SK-N-SH (cell line): ENCODE data around the gene AKT3. TPM values are rescaled to one million over a fixed set of nuclear protein-coding genes. Genes with fewer than 3 reads are reported as not detected.

Experiments used
- CTCF ChIA-PET: fragments of 300-600, 350-600 bp; formaldehyde crosslinking; extraction: SDS; loops from one replicate; lab custom pipeline; 2021; lab: Yijun Ruan, JAX
- POLR2A ChIA-PET: fragments of 350-600 bp; sonication (Branson Sonifier 250); formaldehyde crosslinking; extraction: SDS; loops from one replicate; lab custom pipeline; 2020; ENCODE audit warnings: antibody characterized with exemption, inconsistent platforms; lab: Yijun Ruan, JAX
- DNase-seq: peaks from one replicate; pipeline ENCODE4 v3.0.0; 2012
- H2AFZ ChIP-seq: fragments of 200-600 bp; sonication (generic); 2 replicates; pipeline ENCODE4 v1.8.1; 2016; ENCODE audit warnings: antibody characterized with exemption, mild to moderate bottlenecking, low read depth
- H3F3A ChIP-seq: fragments of 200-600 bp; sonication (generic); replicated peaks from 2 replicates; pipeline ENCODE3; 2016; ENCODE audit warnings: antibody characterized with exemption, mild to moderate bottlenecking; ENCODE audit not compliant: insufficient read depth
- H3K27ac ChIP-seq, 2 experiments: fragments of 200-500 bp in 1 of 2; fragments of 200-600 bp in 1 of 2; sonication (Bioruptor generic) in 1 of 2; sonication (generic), shearing (Covaris generic) in 1 of 2; 2 replicates each; pipeline versions ENCODE4 v1.5.1 to v1.6.1; 2014 to 2016; ENCODE audit warnings: low read depth in 2 of 2, inconsistent platforms in 1 of 2, low read length in 1 of 2, mild to moderate bottlenecking in 1 of 2, mixed read lengths in 1 of 2
- H3K27me3 ChIP-seq: fragments of 200-600 bp; sonication (generic), shearing (Covaris generic); 2 replicates; pipeline ENCODE4 v1.6.1; 2016; ENCODE audit warnings: mixed run types; ENCODE audit not compliant: insufficient read depth
- H3K36me3 ChIP-seq, 2 experiments: fragments of 200-500 bp in 1 of 2; fragments of 200-600 bp in 1 of 2; sonication (Bioruptor generic) in 1 of 2; sonication (generic) in 1 of 2; replicated peaks in 1 of 2; 2 replicates each; pipeline versions ENCODE3 to v1.5.1; 2014 to 2016; ENCODE audit warnings: low read length in 1 of 2, mild to moderate bottlenecking in 1 of 2; ENCODE audit not compliant: insufficient read depth in 2 of 2, control insufficient read depth in 1 of 2
- H3K4me1 ChIP-seq, 2 experiments: fragments of 200-500 bp in 1 of 2; fragments of 200-600 bp in 1 of 2; sonication (Bioruptor generic) in 1 of 2; sonication (generic), shearing (Covaris generic) in 1 of 2; 2 replicates each; pipeline versions ENCODE4 v1.5.1 to v1.6.1; 2014 to 2016; ENCODE audit warnings: low read depth in 1 of 2, low read length in 1 of 2, mixed run types in 1 of 2; ENCODE audit not compliant: insufficient read depth in 2 of 2, control insufficient read depth in 1 of 2
- H3K4me2 ChIP-seq: fragments of 200-600 bp; sonication (generic), shearing (Covaris generic); 2 replicates; pipeline ENCODE4 v1.6.1; 2017; ENCODE audit warnings: mixed run types
- H3K4me3 ChIP-seq, 2 experiments: fragments of 200-500 bp in 1 of 2; fragments of 200-600 bp in 1 of 2; sonication (Bioruptor generic) in 1 of 2; sonication (generic), shearing (Covaris generic) in 1 of 2; 2 replicates each; pipeline versions ENCODE4 v1.5.1 to v1.8.1; 2014 to 2016; ENCODE audit warnings: low read depth in 2 of 2, inconsistent platforms in 1 of 2, low read length in 1 of 2, mild to moderate bottlenecking in 1 of 2, mixed read lengths in 1 of 2, moderate library complexity in 1 of 2
- H3K79me2 ChIP-seq: fragments of 200-600 bp; sonication (generic); 2 replicates; pipeline ENCODE4 v1.8.1; 2017; ENCODE audit warnings: mild to moderate bottlenecking; ENCODE audit not compliant: insufficient read depth
- H3K9ac ChIP-seq: fragments of 200-600 bp; sonication (generic); 2 replicates; pipeline ENCODE4 v1.6.1; 2017; ENCODE audit warnings: mixed run types
- H3K9me2 ChIP-seq: fragments of 200-600 bp; sonication (generic); 2 replicates; pipeline ENCODE4 v1.6.1; 2017; ENCODE audit warnings: mixed run types
- H3K9me3 ChIP-seq: fragments of 200-600 bp; sonication (generic); 2 replicates; pipeline ENCODE4 v1.6.1; 2017; ENCODE audit warnings: mixed run types, mild to moderate bottlenecking, moderate library complexity
- H4K20me1 ChIP-seq: fragments of 200-600 bp; sonication (generic); 2 replicates; pipeline ENCODE4 v1.6.1; 2017; ENCODE audit warnings: mild to moderate bottlenecking, mixed run types; ENCODE audit not compliant: insufficient read depth
- CHD2 ChIP-seq: fragments of 150-350 bp; IDR thresholded peaks from 2 replicates; pipeline ENCODE4 v1.6.1; 2018; ENCODE audit warnings: low read length; ENCODE audit not compliant: partially characterized antibody
- EP300 ChIP-seq, 2 experiments: IDR thresholded peaks; 2 replicates each; pipeline versions ENCODE4 v1.4.0 to v1.6.1; 2012; ENCODE audit warnings: borderline replicate concordance in 1 of 2, low read depth in 1 of 2, low read length in 1 of 2
- FOXJ3 ChIP-seq: sonication (generic); formaldehyde crosslinking; IDR thresholded peaks from 2 replicates; pipeline ENCODE4 v1.5.1; 2020; ENCODE audit warnings: mild to moderate bottlenecking, missing genetic modification reagents
- FOXM1 ChIP-seq: IDR thresholded peaks from 2 replicates; pipeline ENCODE4 v1.4.0; 2012; ENCODE audit warnings: low read depth, mild to moderate bottlenecking
- GABPA ChIP-seq: IDR thresholded peaks from 2 replicates; pipeline ENCODE4 v1.4.0; 2012; ENCODE audit warnings: low read depth, mild to moderate bottlenecking
- GATA2 ChIP-seq: sonication (generic); formaldehyde crosslinking; IDR thresholded peaks from 2 replicates; pipeline ENCODE4 v1.5.0; 2020; ENCODE audit warnings: mild to moderate bottlenecking, missing genetic modification reagents
- JUND ChIP-seq: IDR thresholded peaks from 2 replicates; pipeline ENCODE4 v1.4.0; 2012
- MEF2A ChIP-seq: IDR thresholded peaks from 2 replicates; pipeline ENCODE4 v1.4.0; 2012; ENCODE audit warnings: low read depth, borderline replicate concordance
- POLR2AphosphoS5 ChIP-seq: IDR thresholded peaks from 2 replicates; pipeline ENCODE4 v1.6.1; 2012; ENCODE audit warnings: low read depth, low read length
- RCOR1 ChIP-seq: fragments of 150-350 bp; IDR thresholded peaks from 2 replicates; pipeline ENCODE4 v1.6.1; 2017; ENCODE audit warnings: antibody characterized with exemption, low read length
- RFX5 ChIP-seq: IDR thresholded peaks from 2 replicates; pipeline ENCODE4 v1.6.1; 2012; ENCODE audit warnings: mild to moderate bottlenecking, improper control_type of control experiment, low read length
- SIN3A ChIP-seq: IDR thresholded peaks from 2 replicates; pipeline ENCODE4 v1.6.1; 2012; ENCODE audit warnings: low read depth, mild to moderate bottlenecking, low read length, moderate library complexity, borderline replicate concordance
- TAF1 ChIP-seq: IDR thresholded peaks from 2 replicates; pipeline ENCODE4 v1.6.1; 2012; ENCODE audit warnings: low read depth, mild to moderate bottlenecking, low read length, moderate library complexity, borderline replicate concordance
- TCF12 ChIP-seq: IDR thresholded peaks from 2 replicates; pipeline ENCODE4 v1.4.0; 2012
- WGBS: methylation state at CpG from one replicate; pipeline ENCODE4 v1.1.6; 2017; ENCODE audit warnings: low lambda C conversion rate; 5-methylcytosine and 5-hydroxymethylcytosine counted together
- polyA plus RNA-seq, 3 experiments: library from polyadenylated mRNA; depleted of rRNA; stranded (reverse); fragments of >200 nt; gene quantifications; 2 replicates each; pipeline ENCODE4 v1.2.3, GENCODE V29; 2012
- TF ChIP-seq, protein P1 (sequence below): fragments of 150-350 bp; IDR thresholded peaks from 2 replicates; pipeline ENCODE4 v1.6.1; 2017; ENCODE audit warnings: antibody characterized with exemption, low read length, low read depth, borderline replicate concordance
- TF ChIP-seq, protein P2 (sequence below): IDR thresholded peaks from 2 replicates; pipeline ENCODE4 v1.6.1; 2012; ENCODE audit warnings: mild to moderate bottlenecking, low read depth, low read length, moderate library complexity
- TF ChIP-seq, protein P3 (sequence below): IDR thresholded peaks from 2 replicates; pipeline ENCODE4 v1.4.0; 2012; ENCODE audit warnings: low read depth, borderline replicate concordance
- TF ChIP-seq, protein P4 (sequence below): fragments of 200-600 bp; sonication (generic); IDR thresholded peaks from 2 replicates; pipeline ENCODE4 v1.6.1; 2017; ENCODE audit warnings: antibody characterized with exemption, mild to moderate bottlenecking, moderate library complexity
- TF ChIP-seq, protein P5 (sequence below): IDR thresholded peaks from 2 replicates; pipeline ENCODE4 v1.4.0; 2012; ENCODE audit warnings: low read depth, borderline replicate concordance

Gene AKT3
- polyA plus RNA-seq, 1 of the 3 experiments (the other 2 are of a cell fraction) = 12.7 TPM

DNA sequence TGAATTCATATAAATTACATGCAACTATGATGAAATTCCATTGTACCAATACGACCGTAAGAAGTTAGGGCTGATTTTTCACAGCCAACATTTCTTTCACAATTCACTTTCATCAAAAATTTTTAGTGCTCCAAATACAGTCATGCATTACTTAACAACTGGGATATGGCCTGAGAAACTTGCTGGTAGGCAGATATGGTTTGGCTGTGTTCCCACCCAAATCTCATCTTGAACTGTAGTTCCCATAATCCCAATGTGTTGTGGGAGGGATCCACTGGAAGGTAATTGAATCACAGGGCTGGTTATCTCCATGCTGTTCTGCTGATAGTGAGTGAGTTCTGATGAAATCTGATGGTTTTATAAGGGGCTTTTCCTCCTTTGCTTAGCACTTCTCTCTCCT, 244.4 kb downstream of the AKT3 start:
- Histone ChIP-seq H2AFZ (no peak overlapping the region), H4K20me1 (no peaks in the 10 kb centered on the region), H3K79me2 (no peaks in the 10 kb centered on the region), H3F3A (peaks cover 7% of the 10 kb centered on the region), H3K27ac (no peak overlapping the region), H3K4me1 (no peaks in the 10 kb centered on the region; a peak in 1 of 4 replicates), H3K9me2 (no peaks in the 10 kb centered on the region), H3K9me3 (peaks cover 9% of the 10 kb centered on the region; the same call in 1 of the 2 replicates), H3K4me2 (no peak overlapping the region), H3K4me3 (no peak overlapping the region), H3K27me3 (no peaks in the 10 kb centered on the region), H3K9ac (no peak overlapping the region), H3K36me3 (peaks cover 18 to 50% of the 10 kb centered on the region in 2 experiments)
- CTCF ChIA-PET = no interaction called here
- WGBS = 98% methylated on average over 2 of the region's 2 CpGs
- TF ChIP-seq FOXJ3 (CRISPR knock-in tag) (no peak), GATA2 (CRISPR knock-in tag) (peak; percentile 16; the same call in 1 of the 2 replicates)
- POLR2A ChIA-PET = no interaction called here
- no peak for DNase-seq

DNA sequence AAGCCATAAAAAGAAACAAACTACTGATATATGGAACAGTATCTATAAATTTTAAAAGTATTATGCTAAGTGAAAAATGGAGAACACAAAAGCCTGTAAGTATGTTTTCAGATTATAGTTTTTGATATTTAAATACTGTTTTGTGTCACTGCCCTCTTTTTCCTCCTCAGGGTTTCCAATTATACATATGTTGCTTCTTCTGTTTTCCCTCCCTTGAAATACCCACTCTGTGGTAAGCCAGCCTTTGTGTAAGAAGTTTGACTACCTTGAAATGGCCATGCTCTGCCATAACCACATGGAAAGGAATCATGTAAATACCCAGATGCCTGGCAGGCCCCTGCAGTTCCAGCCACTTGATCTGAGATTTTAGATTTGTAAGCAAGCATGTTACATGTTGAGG, 248.3 kb downstream of the AKT3 start:
- DNase-seq = no peak
- Histone ChIP-seq H3K27ac (no peak overlapping the region), H3K9me3 (peaks cover 9% of the 10 kb centered on the region; the same call in 1 of the 2 replicates), H3K9me2 (no peaks in the 10 kb centered on the region), H3K4me3 (no peak overlapping the region), H3K9ac (no peak overlapping the region), H3F3A (peaks cover 34% of the 10 kb centered on the region), H4K20me1 (no peaks in the 10 kb centered on the region), H3K36me3 (peaks cover 17 to 28% of the 10 kb centered on the region in 2 experiments), H3K27me3 (no peaks in the 10 kb centered on the region), H3K4me1 (peaks cover 2% of the 10 kb centered on the region in 2 experiments; a peak in 3 of 4 replicates), H3K4me2 (no peak overlapping the region), H3K79me2 (no peaks in the 10 kb centered on the region), H2AFZ (no peak overlapping the region)
- POLR2A ChIA-PET = no interaction called here
- CTCF ChIA-PET = interaction anchor here (0.7 to 1.0 kb wide), 2 partner anchors 27 to 408 kb away, joined by 3 read pairs; no protein-coding TSS in a partner anchor
- TF ChIP-seq EP300 (IDR thresholded peaks at IDR 0.05; ENCODE audit: borderline replicate concordance in 1 of 2, low read depth in 1 of 2, low read length in 1 of 2) = no peak
- TF ChIP-seq, protein P1, sequence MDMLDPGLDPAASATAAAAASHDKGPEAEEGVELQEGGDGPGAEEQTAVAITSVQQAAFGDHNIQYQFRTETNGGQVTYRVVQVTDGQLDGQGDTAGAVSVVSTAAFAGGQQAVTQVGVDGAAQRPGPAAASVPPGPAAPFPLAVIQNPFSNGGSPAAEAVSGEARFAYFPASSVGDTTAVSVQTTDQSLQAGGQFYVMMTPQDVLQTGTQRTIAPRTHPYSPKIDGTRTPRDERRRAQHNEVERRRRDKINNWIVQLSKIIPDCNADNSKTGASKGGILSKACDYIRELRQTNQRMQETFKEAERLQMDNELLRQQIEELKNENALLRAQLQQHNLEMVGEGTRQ = no peak
- TF ChIP-seq POLR2AphosphoS5 = no peak
- TF ChIP-seq RCOR1 = no peak
- TF ChIP-seq RFX5 = no peak
- no peak for TF ChIP-seq FOXJ3 (CRISPR knock-in tag)
- TF ChIP-seq, protein P2, sequence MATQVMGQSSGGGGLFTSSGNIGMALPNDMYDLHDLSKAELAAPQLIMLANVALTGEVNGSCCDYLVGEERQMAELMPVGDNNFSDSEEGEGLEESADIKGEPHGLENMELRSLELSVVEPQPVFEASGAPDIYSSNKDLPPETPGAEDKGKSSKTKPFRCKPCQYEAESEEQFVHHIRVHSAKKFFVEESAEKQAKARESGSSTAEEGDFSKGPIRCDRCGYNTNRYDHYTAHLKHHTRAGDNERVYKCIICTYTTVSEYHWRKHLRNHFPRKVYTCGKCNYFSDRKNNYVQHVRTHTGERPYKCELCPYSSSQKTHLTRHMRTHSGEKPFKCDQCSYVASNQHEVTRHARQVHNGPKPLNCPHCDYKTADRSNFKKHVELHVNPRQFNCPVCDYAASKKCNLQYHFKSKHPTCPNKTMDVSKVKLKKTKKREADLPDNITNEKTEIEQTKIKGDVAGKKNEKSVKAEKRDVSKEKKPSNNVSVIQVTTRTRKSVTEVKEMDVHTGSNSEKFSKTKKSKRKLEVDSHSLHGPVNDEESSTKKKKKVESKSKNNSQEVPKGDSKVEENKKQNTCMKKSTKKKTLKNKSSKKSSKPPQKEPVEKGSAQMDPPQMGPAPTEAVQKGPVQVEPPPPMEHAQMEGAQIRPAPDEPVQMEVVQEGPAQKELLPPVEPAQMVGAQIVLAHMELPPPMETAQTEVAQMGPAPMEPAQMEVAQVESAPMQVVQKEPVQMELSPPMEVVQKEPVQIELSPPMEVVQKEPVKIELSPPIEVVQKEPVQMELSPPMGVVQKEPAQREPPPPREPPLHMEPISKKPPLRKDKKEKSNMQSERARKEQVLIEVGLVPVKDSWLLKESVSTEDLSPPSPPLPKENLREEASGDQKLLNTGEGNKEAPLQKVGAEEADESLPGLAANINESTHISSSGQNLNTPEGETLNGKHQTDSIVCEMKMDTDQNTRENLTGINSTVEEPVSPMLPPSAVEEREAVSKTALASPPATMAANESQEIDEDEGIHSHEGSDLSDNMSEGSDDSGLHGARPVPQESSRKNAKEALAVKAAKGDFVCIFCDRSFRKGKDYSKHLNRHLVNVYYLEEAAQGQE = no peak
- TF ChIP-seq, protein P3, sequence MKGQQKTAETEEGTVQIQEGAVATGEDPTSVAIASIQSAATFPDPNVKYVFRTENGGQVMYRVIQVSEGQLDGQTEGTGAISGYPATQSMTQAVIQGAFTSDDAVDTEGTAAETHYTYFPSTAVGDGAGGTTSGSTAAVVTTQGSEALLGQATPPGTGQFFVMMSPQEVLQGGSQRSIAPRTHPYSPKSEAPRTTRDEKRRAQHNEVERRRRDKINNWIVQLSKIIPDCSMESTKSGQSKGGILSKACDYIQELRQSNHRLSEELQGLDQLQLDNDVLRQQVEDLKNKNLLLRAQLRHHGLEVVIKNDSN = no peak
- no peak for TF ChIP-seq GATA2 (CRISPR knock-in tag)
- TF ChIP-seq TCF12 = no peak
- no peak for TF ChIP-seq SIN3A
- TF ChIP-seq TAF1 = no peak
- TF ChIP-seq GABPA = no peak
- TF ChIP-seq CHD2 = no peak
- TF ChIP-seq MEF2A = no peak
- TF ChIP-seq, protein P4, sequence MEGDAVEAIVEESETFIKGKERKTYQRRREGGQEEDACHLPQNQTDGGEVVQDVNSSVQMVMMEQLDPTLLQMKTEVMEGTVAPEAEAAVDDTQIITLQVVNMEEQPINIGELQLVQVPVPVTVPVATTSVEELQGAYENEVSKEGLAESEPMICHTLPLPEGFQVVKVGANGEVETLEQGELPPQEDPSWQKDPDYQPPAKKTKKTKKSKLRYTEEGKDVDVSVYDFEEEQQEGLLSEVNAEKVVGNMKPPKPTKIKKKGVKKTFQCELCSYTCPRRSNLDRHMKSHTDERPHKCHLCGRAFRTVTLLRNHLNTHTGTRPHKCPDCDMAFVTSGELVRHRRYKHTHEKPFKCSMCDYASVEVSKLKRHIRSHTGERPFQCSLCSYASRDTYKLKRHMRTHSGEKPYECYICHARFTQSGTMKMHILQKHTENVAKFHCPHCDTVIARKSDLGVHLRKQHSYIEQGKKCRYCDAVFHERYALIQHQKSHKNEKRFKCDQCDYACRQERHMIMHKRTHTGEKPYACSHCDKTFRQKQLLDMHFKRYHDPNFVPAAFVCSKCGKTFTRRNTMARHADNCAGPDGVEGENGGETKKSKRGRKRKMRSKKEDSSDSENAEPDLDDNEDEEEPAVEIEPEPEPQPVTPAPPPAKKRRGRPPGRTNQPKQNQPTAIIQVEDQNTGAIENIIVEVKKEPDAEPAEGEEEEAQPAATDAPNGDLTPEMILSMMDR = no peak
- no peak for TF ChIP-seq FOXM1
- TF ChIP-seq JUND = no peak
- TF ChIP-seq, protein P5, sequence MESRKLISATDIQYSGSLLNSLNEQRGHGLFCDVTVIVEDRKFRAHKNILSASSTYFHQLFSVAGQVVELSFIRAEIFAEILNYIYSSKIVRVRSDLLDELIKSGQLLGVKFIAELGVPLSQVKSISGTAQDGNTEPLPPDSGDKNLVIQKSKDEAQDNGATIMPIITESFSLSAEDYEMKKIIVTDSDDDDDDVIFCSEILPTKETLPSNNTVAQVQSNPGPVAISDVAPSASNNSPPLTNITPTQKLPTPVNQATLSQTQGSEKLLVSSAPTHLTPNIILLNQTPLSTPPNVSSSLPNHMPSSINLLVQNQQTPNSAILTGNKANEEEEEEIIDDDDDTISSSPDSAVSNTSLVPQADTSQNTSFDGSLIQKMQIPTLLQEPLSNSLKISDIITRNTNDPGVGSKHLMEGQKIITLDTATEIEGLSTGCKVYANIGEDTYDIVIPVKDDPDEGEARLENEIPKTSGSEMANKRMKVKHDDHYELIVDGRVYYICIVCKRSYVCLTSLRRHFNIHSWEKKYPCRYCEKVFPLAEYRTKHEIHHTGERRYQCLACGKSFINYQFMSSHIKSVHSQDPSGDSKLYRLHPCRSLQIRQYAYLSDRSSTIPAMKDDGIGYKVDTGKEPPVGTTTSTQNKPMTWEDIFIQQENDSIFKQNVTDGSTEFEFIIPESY = no peak
